ENCODE measurements around the gene RTN4RL1.

The RTN4RL1 gene

GRCh38 chr17:2023692-2024571, 1.2 kb downstream of the RTN4RL1 start:
- peak; percentile 32 for TF ChIP-seq CTCF (IDR thresholded peaks at IDR 0.05)

- no peak for TF ChIP-seq CTCF (IDR thresholded peaks at IDR 0.05)
Measured at GRCh38 chr17:2023256-2023655, 1.9 kb downstream of the RTN4RL1 start.

- no peak for TF ChIP-seq CTCF (IDR thresholded peaks at IDR 0.05)
Measured at GRCh38 chr17:2022647-2023240, 2.4 kb downstream of the RTN4RL1 start.

GRCh38 chr17:2020721-2021120, 4.4 kb downstream of the RTN4RL1 start:
- TF ChIP-seq CTCF (IDR thresholded peaks at IDR 0.05): no peak

GRCh38 chr17:2019723-2020122, 5.4 kb downstream of the RTN4RL1 start:
- TF ChIP-seq CTCF (IDR thresholded peaks at IDR 0.05): no peak

- no peak for TF ChIP-seq CTCF (IDR thresholded peaks at IDR 0.05)
Measured at GRCh38 chr17:2018716-2019510, 6.2 kb downstream of the RTN4RL1 start.

GRCh38 chr17:2017274-2017941, 7.7 kb downstream of the RTN4RL1 start:
- TF ChIP-seq CTCF (IDR thresholded peaks at IDR 0.05): no peak
